Measurements from ENCODE around the gene ST6GALNAC6. TPM values are rescaled to one million over a fixed set of nuclear protein-coding genes. Genes with fewer than 3 reads are reported as not detected.

ST6GALNAC6 gene
- total RNA-seq, 1 experiment from 2014 or later: 16.5 TPM

- POLR2A ChIA-PET: no interaction called here
- intact Hi-C loops (cut with micrococcal nuclease): no loop called here
- CTCF ChIA-PET: interaction anchor here (0.7 to 1.4 kb wide), 2 partner anchors 23 to 40 kb away, joined by 3 read pairs; no protein-coding TSS in a partner anchor
- Mint-ChIP-seq H3K27ac (ENCODE audit: low read depth, unreplicated experiment) (no peak overlapping the region), H3K27me3 (ENCODE audit: insufficient read depth, unreplicated experiment) (no peaks in the 10 kb centered on the region), H3K4me3 (ENCODE audit: unreplicated experiment) (no peak overlapping the region), H3K9me3 (ENCODE audit: unreplicated experiment) (no peaks in the 10 kb centered on the region), H3K36me3 (ENCODE audit: insufficient read depth, unreplicated experiment) (peaks cover 41% of the 10 kb centered on the region), H3K4me1 (ENCODE audit: insufficient read depth, unreplicated experiment) (peaks cover 6% of the 10 kb centered on the region)
- no TSS peak for BruUV-seq (replicated peaks)
- no peak for DNase-seq (ENCODE audit: unreplicated experiment)
- TF ChIP-seq, protein P1, sequence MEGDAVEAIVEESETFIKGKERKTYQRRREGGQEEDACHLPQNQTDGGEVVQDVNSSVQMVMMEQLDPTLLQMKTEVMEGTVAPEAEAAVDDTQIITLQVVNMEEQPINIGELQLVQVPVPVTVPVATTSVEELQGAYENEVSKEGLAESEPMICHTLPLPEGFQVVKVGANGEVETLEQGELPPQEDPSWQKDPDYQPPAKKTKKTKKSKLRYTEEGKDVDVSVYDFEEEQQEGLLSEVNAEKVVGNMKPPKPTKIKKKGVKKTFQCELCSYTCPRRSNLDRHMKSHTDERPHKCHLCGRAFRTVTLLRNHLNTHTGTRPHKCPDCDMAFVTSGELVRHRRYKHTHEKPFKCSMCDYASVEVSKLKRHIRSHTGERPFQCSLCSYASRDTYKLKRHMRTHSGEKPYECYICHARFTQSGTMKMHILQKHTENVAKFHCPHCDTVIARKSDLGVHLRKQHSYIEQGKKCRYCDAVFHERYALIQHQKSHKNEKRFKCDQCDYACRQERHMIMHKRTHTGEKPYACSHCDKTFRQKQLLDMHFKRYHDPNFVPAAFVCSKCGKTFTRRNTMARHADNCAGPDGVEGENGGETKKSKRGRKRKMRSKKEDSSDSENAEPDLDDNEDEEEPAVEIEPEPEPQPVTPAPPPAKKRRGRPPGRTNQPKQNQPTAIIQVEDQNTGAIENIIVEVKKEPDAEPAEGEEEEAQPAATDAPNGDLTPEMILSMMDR (IDR thresholded peaks at IDR 0.05; ENCODE audit: unreplicated experiment): no peak
These were observed 6.6 kb downstream of the ST6GALNAC6 start for GRCh38 chr9:127892831-127893230.

GRCh38 chr9:127890053-127890452 lies 9.3 kb downstream of the ST6GALNAC6 start:
- intact Hi-C loops (cut with micrococcal nuclease): no loop called here
- no peaks in the 10 kb centered on the region for H3K9me3 Mint-ChIP-seq (ENCODE audit: unreplicated experiment)
- no peaks in the 10 kb centered on the region for H3K27me3 Mint-ChIP-seq (ENCODE audit: insufficient read depth, unreplicated experiment)

GRCh38 chr9:127887792-127888191 lies 11.6 kb downstream of the ST6GALNAC6 start:
- DNase-seq (ENCODE audit: unreplicated experiment): no peak
- Mint-ChIP-seq H3K4me3 (ENCODE audit: unreplicated experiment) (no peak overlapping the region), H3K9me3 (ENCODE audit: unreplicated experiment) (no peaks in the 10 kb centered on the region), H3K27me3 (ENCODE audit: insufficient read depth, unreplicated experiment) (no peaks in the 10 kb centered on the region), H3K4me1 (ENCODE audit: insufficient read depth, unreplicated experiment) (peaks cover 6% of the 10 kb centered on the region), H3K36me3 (ENCODE audit: insufficient read depth, unreplicated experiment) (peaks cover 20% of the 10 kb centered on the region), H3K27ac (ENCODE audit: low read depth, unreplicated experiment) (no peak overlapping the region)
- CTCF ChIA-PET: interaction anchor here (0.6 to 1.6 kb wide), 3 partner anchors 19 to 141 kb away, joined by 3 to 4 read pairs (median 4); no protein-coding TSS in a partner anchor
- TF ChIP-seq, protein P1 (IDR thresholded peaks at IDR 0.05; ENCODE audit: unreplicated experiment): no peak
- BruUV-seq (replicated peaks): no TSS peak
- POLR2A ChIA-PET: interaction anchor here (0.6 kb wide), 1 partner anchor 439 kb away, joined by 3 read pairs; no protein-coding TSS in a partner anchor
- intact Hi-C loops (cut with micrococcal nuclease): no loop called here

More at GRCh38 chr9:127890053-127890452, 9.3 kb downstream of the ST6GALNAC6 start:
- no TSS peak for BruUV-seq (replicated peaks)
- POLR2A ChIA-PET: interaction anchor here (0.8 to 2.4 kb wide), 3 partner anchors 9 to 12 kb away, joined by 3 to 10 read pairs (median 3); partner anchors contain the start of gene ST6GALNAC6
- peaks cover 6% of the 10 kb centered on the region for H3K4me1 Mint-ChIP-seq (ENCODE audit: insufficient read depth, unreplicated experiment)
- DNase-seq (ENCODE audit: unreplicated experiment): no peak
- CTCF ChIA-PET: interaction anchor here (0.9 kb wide), 1 partner anchor 20 kb away, joined by 3 read pairs; no protein-coding TSS in a partner anchor
- no peak overlapping the region for H3K27ac Mint-ChIP-seq (ENCODE audit: low read depth, unreplicated experiment)
- no peak overlapping the region for H3K4me3 Mint-ChIP-seq (ENCODE audit: unreplicated experiment)
- TF ChIP-seq, protein P1 (IDR thresholded peaks at IDR 0.05; ENCODE audit: unreplicated experiment): no peak
- peaks cover 36% of the 10 kb centered on the region for H3K36me3 Mint-ChIP-seq (ENCODE audit: insufficient read depth, unreplicated experiment)

DNA sequence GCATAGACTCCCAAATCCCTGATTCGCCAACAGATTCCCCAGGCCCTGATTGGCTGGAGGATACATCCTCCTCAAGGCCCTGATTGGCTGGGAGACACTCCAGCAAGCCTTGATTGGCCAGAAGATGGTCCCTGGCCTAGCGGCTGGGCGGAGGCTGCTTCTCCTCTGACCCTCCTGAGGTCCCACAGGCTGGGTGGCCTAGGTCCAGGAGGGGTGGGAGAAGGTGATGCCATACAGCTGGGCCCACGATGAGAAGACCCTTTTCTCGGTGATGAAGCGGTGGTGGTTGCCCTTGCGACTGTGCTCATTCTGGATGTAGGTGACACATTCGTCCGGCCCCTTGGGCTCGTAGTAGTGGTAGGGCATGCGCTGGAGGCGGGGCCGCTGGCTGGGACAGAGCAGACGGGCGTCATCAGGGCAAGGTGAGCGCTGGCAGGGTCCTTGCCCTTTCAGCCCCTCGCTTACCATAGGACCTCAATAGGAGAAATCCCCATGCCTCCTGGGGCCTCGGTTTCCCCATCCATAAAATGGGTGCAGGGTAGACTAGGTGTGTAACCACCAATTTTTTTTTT lies 12.9 kb downstream of the ST6GALNAC6 start:
- ChIA-PET POLR2A (interaction anchor here (0.6 to 1.0 kb wide), 2 partner anchors 31 to 101 kb away, joined by 3 read pairs; partner anchors contain the start of gene CDK9), CTCF (interaction anchor here (0.6 kb wide), 1 partner anchor 115 kb away, joined by 4 read pairs; no protein-coding TSS in a partner anchor)
- H3K27me3 Mint-ChIP-seq (ENCODE audit: insufficient read depth, unreplicated experiment): no peaks in the 10 kb centered on the region
- intact Hi-C loops (cut with micrococcal nuclease): no loop called here
- no peak overlapping the region for H3K4me3 Mint-ChIP-seq (ENCODE audit: unreplicated experiment)
- TF ChIP-seq, protein P1 (IDR thresholded peaks at IDR 0.05; ENCODE audit: unreplicated experiment): no peak
- BruUV-seq (replicated peaks): no TSS peak
- peaks cover 4% of the 10 kb centered on the region for H3K4me1 Mint-ChIP-seq (ENCODE audit: insufficient read depth, unreplicated experiment)
- H3K36me3 Mint-ChIP-seq (ENCODE audit: insufficient read depth, unreplicated experiment): peaks cover 15% of the 10 kb centered on the region
- no peak overlapping the region for H3K27ac Mint-ChIP-seq (ENCODE audit: low read depth, unreplicated experiment)
- DNase-seq (ENCODE audit: unreplicated experiment): no peak
- H3K9me3 Mint-ChIP-seq (ENCODE audit: unreplicated experiment): no peaks in the 10 kb centered on the region

All from MCF 10A (cell line).